Activated CD4-positive, alpha-beta T cell treated with anti-CD3 and anti-CD28 coated beads for 1 hour (primary cell): ENCODE results near the gene ATP5F1D.
"Not testable (repeated sequence)": the region's sequence is repeated elsewhere in the genome, so short reads cannot be mapped to it uniquely, and the experiment has no call there.

Experiments
- DNase-seq: peaks from one replicate; pipeline ENCODE4 v3.0.0-alpha.2; 2020

The ATP5F1D gene

GRCh38 chr19:1241417-1242095 lies at the start of gene ATP5F1D:
Gene ATP5F1D (plus strand): TSS chr19:1241751. CDS start chr19:1241851, 100 bp downstream.
- peak; percentile 83 for DNase-seq

- DNase-seq, result no peak
Measured at GRCh38 chr19:1199531-1199930, 42.0 kb upstream of the ATP5F1D start.

GRCh38 chr19:1200614-1201013 lies 40.9 kb upstream of the ATP5F1D start:
- not testable (repeated sequence) for DNase-seq

- DNase-seq, result peak; percentile 99
Measured at GRCh38 chr19:1205114-1206099, 36.1 kb upstream of the ATP5F1D start, which contains the start of gene STK11. Gene STK11 (plus strand): TSS chr19:1205778. CDS start chr19:1206914, 1,136 bp downstream.

GRCh38 chr19:1206150-1206863 lies 35.2 kb upstream of the ATP5F1D start:
- DNase-seq, result no peak

GRCh38 chr19:1206864-1207450 lies 34.6 kb upstream of the ATP5F1D start:
- DNase-seq, result no peak

- DNase-seq, result not testable (repeated sequence)
Measured at GRCh38 chr19:1208830-1209229, 32.7 kb upstream of the ATP5F1D start.

- no peak for DNase-seq
Measured at GRCh38 chr19:1210227-1210538, 31.4 kb upstream of the ATP5F1D start.

GRCh38 chr19:1211494-1212234 lies 29.9 kb upstream of the ATP5F1D start:
- DNase-seq, result no peak

GRCh38 chr19:1213391-1214286 lies 27.9 kb upstream of the ATP5F1D start:
- DNase-seq, result no peak

- no peak for DNase-seq
Measured at GRCh38 chr19:1214299-1214861, 27.2 kb upstream of the ATP5F1D start.

- DNase-seq, result no peak
Measured at GRCh38 chr19:1214862-1215731, 26.5 kb upstream of the ATP5F1D start.

GRCh38 chr19:1216756-1217155 lies 24.8 kb upstream of the ATP5F1D start:
- no peak for DNase-seq

GRCh38 chr19:1217366-1217765 lies 24.2 kb upstream of the ATP5F1D start:
- DNase-seq, result no peak

GRCh38 chr19:1218751-1219567 lies 22.6 kb upstream of the ATP5F1D start:
- DNase-seq, result no peak

GRCh38 chr19:1219786-1220476 lies 21.6 kb upstream of the ATP5F1D start:
- no peak for DNase-seq

GRCh38 chr19:1220477-1220930 lies 21.0 kb upstream of the ATP5F1D start:
- DNase-seq, result no peak
